NCI-H1436 treated with DMSO at 0.1 percent for 48 hours (cell line): ENCODE measurements around the gene C6orf47.

Source experiments
- DNase-seq: peaks from one replicate; lab custom pipeline; 2025; lab: John Stamatoyannopoulos, UW

C6orf47 gene

DNA sequence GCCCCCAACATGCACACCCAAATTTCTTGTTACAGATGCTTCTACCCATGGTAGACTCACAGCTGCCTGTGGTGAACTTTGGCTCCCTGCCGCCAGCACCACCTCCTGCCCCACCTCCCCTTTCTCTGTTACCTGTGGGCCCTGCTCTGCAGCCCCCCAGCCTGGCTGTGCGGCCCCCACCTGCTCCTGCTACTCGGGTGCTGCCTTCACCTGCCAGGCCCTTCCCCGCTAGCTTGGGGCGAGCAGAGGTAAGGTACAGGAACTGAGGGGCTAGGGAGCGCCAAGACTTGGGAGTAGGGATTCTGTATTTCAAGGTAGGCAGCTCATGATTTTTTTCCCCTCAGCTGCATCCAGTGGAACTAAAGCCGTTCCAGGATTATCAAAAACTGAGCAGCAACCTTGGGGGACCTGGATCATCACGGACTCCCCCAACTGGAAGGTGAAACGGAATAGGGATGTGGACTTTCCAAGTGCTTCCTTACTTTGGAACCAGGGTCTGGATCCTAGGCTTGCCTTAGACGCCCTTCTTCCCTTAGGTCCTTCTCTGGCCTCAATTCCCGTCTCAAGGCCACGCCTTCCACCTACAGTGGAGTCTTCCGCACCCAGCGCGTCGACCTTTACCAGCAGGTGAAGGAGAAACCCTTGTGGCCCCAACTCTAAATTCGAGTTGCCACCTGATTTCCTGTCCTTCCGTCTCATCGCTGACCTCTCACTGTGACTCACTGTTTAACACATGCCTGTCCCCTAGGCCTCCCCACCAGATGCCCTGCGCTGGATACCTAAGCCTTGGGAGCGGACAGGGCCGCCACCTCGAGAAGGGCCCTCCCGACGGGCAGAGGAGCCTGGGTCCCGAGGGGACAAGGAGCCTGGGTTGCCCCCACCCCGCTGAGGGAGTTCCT, 23.6 kb downstream of the C6orf47 start:
- DNase-seq = no peak

DNA sequence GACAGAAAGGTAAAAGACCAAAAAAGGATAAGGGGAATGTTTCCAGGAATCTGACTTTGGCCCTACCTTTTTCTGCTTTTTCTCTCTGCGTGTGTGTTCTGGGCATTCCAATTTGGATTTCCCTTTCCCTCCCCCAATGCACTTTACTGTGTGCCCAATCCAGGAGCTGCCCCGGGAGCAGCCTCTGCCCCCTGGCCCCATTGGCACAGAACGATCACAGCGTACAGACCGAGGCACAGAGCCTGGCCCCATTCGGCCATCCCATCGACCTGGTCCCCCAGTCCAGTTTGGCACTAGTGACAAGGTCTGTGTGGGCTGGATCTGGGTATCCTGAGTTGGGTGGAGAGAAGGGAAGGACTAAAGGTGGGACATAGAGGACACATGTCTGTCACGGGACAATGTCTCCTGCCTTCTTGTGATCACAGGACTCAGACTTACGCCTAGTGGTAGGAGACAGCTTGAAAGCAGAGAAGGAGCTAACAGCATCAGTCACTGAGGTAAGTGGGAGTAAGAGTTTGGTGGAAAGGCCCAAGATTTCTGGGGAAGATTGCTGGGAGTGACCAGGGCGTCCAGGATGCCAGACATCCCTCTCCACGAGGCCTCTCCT, 25.5 kb downstream of the C6orf47 start:
- DNase-seq = no peak

DNA sequence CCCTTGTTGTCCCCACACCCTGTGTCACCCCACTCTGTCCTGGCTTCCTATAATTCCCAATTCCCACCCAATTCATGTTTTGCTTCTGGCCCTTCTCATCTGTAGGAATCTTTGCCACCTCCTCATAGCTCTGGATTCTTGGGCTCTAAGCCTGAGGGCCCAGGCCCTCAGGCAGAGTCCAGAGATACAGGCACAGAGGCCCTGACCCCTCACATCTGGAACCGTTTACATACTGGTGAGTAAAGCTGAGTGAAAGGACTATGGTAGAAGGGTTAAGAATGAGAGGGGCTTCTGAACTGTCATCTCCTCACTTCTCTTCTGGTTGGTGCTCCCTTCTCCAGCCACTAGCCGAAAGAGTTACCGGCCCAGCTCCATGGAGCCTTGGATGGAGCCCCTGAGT, 26.4 kb downstream of the C6orf47 start:
- no peak for DNase-seq

DNA sequence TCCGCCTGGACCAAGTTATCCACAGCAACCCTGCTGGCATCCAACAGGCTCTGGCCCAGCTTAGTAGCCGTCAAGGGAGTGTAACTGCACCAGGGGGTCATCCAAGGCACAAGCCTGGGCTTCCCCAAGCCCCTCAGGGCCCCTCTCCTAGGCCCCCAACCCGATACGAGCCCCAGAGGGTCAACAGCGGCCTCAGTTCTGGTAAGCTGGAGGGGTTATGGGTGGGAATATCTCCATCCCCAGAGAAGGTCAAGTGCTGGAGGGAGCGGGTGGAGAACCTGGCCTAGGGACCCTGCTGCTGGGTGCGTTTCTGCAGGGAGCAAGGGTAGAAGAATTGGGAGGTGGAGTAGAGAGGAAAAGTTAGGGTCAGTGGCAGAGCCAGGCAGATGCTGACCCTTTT, 27.1 kb downstream of the C6orf47 start:
- DNase-seq = no peak

DNA sequence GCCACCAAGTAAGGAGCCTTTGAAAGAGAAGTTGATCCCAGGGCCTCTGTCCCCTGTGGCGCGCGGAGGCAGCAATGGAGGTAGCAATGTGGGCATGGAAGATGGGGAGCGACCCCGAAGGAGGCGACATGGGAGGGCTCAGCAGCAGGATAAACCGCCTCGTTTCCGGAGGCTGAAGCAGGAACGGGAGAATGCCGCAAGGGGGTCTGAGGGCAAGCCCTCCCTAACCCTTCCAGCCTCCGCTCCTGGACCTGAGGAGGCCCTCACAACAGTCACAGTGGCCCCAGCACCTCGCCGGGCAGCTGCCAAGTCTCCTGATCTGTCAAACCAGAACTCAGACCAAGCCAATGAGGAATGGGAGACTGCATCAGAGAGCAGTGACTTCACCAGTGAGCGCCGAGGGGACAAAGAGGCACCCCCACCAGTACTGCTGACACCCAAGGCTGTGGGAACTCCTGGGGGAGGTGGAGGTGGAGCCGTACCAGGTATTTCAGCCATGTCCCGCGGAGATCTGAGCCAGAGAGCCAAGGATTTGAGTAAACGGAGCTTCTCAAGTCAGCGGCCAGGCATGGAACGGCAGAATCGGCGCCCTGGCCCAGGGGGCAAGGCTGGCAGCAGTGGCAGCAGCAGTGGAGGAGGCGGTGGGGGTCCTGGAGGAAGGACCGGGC, 28.2 kb downstream of the C6orf47 start:
- DNase-seq = no peak

DNA sequence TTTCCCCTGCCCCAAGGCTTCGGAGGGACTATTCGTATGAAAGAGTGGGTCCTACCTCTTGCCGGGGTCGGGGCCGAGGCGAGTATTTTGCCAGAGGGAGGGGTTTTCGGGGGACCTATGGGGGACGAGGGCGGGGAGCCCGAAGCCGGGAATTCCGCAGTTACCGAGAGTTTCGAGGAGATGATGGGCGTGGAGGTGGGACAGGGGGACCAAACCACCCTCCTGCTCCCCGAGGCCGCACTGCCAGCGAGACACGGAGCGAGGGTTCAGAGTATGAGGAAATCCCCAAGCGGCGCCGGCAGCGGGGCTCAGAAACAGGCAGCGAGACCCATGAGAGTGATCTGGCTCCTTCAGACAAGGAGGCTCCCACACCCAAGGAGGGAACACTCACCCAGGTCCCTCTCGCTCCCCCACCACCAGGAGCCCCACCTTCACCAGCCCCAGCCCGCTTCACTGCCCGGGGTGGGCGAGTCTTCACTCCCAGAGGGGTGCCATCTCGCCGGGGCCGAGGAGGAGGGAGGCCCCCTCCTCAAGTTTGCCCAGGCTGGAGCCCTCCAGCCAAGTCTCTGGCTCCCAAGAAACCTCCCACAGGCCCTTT, 28.8 kb downstream of the C6orf47 start:
- DNase-seq = no peak

DNA sequence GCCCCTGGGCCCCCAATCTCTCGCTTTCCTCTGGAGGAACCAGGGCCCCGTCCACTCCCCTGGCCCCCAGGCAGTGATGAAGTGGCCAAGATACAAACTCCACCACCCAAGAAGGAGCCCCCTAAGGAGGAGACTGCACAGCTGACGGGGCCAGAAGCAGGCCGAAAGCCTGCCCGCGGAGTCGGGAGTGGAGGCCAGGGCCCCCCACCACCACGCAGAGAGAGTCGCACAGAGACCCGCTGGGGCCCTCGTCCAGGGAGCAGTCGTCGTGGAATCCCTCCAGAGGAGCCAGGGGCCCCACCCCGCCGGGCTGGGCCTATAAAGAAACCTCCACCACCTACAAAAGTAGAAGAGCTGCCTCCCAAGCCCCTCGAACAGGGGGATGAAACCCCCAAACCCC, 29.4 kb downstream of the C6orf47 start:
- DNase-seq = no peak

DNA sequence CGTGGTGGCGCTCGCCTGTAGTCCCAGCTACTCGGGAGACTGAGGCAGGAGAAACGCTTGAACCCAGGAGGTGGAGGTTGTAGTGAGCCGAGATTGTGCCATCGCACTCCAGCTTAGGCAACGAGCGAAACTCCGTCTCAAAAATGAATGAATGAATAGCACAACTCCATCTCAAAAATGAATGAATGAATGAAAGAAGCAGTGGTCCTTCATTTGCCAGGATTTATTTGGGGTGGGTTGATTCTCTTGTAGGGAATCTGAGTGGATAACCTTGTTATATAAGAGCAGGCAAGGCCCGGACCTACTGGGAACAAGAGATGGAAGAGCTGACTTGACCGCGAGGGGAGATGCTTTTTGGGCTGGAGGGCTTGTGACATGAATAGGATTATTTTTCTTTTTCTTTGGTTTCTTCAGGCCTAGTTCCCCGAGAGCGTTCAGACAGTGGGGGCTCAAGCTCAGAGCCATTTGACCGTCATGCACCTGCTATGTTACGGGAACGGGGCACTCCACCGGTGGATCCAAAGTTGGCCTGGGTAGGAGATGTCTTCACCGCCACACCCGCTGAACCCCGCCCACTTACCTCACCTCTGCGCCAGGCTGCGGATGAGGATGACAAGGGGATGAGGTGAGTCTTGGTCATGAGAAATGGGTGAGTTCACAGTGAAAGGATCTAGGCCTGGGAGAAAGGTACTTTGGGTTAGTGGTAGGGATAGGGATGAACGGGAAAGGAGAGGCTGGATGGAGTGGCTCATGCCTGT, 30.2 kb downstream of the C6orf47 start:
- no peak for DNase-seq

DNA sequence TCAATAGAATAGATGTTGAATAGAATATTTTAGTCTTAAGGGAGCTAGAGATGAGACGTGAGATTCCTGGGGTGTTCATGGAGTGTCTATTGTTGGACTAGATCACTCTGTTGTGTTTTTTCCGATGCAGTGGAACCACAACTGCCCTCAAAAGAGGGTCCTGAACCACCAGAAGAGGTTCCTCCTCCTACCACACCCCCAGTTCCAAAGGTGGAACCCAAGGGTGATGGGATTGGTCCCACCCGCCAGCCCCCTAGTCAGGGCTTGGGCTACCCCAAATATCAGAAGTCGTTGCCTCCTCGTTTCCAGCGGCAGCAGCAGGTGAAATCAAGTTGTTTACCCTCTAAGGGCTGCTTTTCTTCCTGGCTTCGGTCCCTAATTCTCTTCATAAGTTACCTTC, 31.6 kb downstream of the C6orf47 start:
- no peak for DNase-seq

DNA sequence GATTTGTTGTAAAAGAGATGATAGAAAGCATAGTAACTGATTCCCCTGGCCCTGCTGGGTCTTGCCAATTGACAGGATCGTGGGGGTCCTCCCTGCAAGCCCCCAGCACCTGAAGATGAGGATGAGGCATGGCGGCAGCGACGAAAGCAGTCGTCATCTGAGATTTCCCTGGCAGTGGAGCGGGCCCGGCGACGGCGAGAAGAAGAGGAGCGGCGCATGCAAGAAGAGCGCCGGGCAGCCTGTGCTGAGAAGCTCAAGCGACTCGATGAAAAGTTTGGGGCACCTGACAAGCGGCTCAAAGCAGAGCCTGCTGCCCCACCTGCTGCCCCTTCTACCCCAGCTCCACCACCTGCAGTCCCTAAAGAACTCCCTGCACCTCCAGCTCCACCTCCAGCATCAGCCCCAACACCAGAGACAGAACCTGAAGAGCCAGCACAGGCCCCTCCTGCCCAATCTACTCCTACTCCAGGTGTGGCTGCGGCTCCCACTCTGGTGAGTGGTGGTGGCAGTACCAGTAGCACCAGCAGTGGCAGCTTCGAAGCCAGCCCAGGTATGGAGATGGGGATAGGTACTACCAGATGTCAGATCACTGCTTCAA, 32.8 kb downstream of the C6orf47 start:
- DNase-seq = no peak

DNA sequence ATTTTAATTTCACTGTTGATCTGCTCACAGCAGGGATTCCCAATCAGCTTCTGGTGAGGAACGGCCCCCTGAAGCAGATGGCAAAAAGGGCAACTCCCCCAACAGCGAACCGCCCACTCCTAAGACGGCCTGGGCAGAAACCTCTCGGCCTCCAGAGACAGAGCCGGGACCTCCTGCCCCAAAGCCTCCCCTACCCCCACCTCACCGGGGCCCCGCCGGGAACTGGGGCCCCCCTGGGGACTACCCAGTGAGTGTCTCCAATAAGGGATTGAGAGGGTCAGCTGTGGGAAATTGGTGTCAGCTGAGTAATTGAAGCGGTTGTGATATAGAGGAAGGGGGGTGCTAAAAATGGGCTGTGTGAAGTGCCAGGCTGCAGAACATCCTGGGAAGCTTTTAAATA, 33.6 kb downstream of the C6orf47 start:
- DNase-seq = no peak

DNA sequence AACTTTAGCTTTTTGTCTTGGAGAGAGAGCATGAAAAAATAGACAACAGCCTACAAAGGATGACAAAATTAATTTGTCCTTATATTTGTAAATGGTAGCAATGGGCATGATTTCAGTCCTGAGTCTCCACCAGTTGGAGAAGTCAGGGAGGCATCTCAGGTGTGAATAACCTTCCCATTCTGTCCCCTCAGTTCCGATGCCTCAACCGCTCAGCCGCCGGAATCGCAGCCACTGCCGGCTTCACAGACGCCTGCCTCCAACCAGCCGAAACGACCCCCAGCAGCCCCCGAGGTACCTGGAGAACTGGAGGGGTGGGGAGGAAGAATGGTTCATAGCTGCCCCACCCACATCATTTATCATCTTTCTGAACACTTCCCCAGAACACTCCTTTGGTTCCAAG, 36.5 kb downstream of the C6orf47 start:
- DNase-seq = no peak

DNA sequence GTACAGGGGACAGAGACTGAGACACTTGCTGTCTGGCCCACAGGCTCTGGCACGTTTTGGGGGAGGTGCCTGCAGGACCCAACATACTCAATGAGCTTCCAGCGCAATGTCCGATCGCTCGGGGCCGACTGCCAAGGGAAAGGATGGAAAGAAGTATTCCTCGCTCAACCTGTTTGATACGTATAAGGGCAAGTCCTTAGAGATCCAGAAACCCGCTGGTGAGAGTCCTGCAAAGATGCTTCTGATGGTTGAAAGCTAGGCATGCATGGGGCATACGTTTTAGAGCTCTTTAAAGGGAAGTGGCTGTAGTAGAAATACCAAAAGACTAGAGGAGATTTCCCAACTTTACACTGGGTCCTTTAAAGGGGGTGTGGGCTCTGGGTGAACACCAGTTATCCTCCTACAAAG, 37.9 kb downstream of the C6orf47 start:
- DNase-seq = no peak

DNA sequence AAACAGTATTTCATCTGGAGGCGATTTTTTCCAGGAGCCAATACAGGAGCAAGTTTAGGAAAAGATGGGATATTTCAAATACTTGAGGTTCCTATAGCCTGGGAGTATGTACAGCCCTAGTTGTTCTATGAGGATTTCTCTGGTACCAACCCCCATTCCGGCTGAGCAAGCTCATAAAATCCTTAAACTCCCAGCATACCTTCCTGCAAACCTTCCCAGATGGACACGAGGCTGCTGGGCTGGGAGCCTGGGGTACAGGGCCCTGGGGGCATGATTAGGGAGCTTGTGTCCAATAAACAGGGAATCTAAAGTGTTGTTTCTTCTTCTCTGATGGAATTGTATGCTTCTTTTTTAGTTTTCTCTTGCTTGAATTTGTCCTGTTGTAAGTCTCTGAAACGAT, 38.6 kb downstream of the C6orf47 start:
- no peak for DNase-seq

DNA sequence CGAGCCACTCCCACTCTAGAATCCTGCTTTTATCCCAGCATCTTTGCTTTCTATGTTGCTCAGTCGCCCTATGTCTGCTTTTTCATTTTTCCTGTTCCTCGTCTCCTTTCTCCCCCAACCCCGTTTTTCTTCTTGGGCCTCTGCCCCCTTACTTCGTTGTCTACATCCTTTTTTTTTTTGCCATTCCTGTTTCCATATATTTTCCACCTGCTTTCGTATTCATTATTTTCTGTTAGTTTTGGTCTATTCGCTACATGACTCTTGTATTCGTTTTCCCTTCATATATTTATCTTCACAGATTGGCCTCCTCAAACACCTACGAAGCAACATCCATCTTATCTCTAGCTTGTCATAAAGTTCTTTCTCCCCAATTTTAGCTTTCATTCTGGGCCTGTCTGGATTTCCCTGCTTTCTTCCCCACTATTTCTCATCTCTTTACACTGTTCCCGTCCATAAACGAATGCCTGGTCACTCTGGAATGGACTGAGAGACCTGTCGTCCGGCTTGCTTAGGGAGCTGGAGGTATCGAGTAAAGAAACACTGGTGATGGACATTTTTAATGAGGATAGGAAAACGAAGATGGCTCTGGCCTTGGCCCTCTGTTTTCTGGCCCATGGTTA, 39.1 kb downstream of the C6orf47 start:
- DNase-seq = no peak

DNA sequence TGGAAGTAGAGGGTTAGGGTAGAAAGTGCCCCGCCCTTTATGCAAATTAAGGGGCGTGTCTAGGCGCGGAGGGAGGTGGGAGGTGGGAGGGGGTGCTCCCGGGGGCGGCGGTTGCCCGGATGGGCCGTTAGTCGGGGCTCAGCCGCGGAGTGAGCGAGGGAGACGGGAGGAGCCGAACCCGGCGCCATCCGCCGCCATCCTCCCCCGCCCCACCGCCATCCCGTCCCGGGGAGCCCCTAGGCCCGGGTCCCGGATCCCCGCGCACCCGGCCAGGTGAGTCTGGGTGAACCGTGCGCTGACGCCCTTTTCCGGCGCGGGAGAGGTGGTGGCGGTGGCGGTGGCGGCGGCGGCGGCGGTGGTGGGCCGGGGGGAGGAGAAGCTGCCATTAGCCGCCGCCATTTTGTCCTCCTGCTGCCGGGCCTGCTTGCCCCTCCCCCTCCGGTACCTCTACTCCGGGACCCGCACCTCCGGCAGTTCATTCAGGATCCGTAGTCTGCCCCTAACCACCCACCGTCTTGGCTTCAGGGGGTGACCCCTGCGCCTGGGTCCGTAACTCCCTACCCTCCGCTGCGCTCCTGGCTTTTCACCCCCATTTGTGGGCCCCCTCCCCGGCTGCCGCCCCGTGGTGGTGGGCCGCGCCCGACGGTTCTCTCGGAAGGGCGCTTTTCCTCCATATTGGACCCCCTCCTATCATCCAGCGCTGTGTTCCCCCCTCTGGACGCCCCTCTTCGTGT, 39.8 kb downstream of the C6orf47 start, which contains the start of gene PRRC2A:
TSS of gene PRRC2A (plus strand) at position 130 of the 734 bp plus-strand sequence. CDS start 2,075 bp downstream, outside the sequence.
- peak; percentile 43 for DNase-seq

DNA sequence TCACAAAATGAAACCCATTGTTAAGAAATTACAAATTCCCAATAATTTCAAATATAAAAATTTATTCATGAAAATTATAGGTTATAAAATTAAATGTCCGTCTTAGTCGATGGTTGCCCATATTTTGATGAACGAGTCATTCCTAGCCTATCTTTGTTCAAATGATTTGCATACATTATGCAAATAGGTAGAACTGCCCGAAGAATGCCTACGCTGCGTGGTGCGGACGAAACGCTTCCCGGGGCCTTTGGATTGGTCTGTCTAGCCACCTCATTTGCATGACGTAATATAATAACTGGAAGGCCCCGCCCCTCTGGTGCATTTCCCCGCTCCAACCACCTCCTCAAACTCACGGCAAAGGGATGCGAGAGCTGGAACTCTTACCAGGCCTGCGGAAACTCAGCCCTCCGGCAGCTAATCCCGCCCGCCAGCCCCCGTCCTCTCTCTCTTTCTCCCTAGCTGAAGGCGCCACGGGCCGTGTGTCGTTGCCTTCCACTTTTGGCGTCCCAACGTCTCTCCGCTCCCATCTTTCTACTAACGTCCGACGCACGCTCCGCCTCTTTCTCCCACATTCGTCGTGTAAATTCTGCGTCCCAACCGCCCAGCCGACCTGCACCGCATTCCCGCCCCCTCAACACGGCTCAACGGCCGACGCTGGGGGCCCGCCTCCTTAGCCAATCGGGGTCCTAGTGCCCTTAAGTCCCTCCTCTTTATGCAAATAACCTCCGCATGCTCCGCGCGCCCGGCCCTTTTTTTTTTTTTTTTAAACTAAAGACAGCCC, 40.6 kb downstream of the C6orf47 start:
- DNase-seq = peak; percentile 96

DNA sequence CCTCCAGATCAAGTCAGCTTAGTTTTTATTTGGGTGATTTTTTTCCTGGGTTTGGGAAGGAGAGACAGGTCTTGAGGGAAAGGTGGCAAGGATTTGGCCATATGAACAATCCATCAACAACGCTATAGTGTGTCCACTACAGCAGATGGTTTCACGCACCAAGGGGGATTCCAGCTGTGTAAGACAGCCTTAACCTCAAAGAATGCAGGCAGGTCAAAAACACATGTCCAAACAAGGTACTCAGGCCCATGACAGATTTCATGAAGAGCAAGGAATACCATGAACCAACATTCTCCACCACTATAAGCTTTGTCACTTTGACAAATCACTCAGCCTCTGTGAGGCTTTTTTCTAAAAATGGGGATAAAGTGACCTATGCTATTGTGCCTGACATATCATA, 43.6 kb downstream of the C6orf47 start:
- DNase-seq = no peak

DNA sequence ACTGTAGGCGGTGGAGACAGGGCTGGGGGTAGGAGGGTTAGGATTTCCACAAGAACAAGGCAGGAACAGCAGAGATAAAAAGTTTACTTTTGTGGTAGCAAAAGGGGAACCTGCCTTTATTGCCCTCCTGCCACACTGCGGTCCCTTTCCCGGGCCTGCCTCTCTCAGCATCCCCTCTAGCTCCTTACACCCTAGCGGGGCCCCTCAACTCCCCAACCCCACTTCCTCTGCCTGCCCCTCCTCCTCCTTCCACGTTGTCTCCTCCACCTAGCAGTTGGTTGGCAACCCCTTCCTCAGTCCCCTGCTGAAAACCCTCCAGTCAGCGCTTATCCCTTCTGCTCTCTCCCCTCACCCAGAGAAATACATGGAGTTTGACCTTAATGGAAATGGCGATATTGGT, 44.8 kb downstream of the C6orf47 start:
- DNase-seq = no peak
